HepG2 (cell line): Measurements from ENCODE around the gene GPS2. TPM values are rescaled to one million over a fixed set of nuclear protein-coding genes. Genes with fewer than 3 reads are reported as not detected.
A peak's percentile ranks its signal among the peaks of the same experiment; 100 is the strongest.

ENCODE experiments used
- BCL6 ChIP-seq: IDR thresholded peaks from 2 replicates; pipeline ENCODE4 v1.6.1; 2016; ENCODE audit warnings: missing genetic modification reagents, missing compliant biosample characterization
- EP300 ChIP-seq, 3 experiments: sonication (generic) in 1 of 3; formaldehyde crosslinking in 1 of 3; IDR thresholded peaks; 2 replicates each; pipeline versions ENCODE4 v1.5.1 to v1.6.1; 2011 to 2020; ENCODE audit warnings: low read depth in 2 of 3, low read length in 2 of 3, borderline replicate concordance in 1 of 3, improper control_type of control experiment in 1 of 3, mild to moderate bottlenecking in 1 of 3, missing genetic modification reagents in 1 of 3, moderate library complexity in 1 of 3
- GTF3A ChIP-seq: sonication (generic); formaldehyde crosslinking; conservative IDR thresholded peaks from 2 replicates; pipeline ENCODE4 v1.4.0; 2020; ENCODE audit warnings: mild to moderate bottlenecking, missing genetic modification reagents
- POGK ChIP-seq: sonication (generic); formaldehyde crosslinking; conservative IDR thresholded peaks from 2 replicates; pipeline ENCODE4 v1.8.0; 2022; ENCODE audit warnings: mild to moderate bottlenecking, moderate library complexity, missing genetic modification reagents
- POLR2AphosphoS2 ChIP-seq: IDR thresholded peaks from 2 replicates; pipeline ENCODE4 v1.6.1; 2011; ENCODE audit warnings: low read depth, low read length, improper control_type of control experiment
- TP53 ChIP-seq: sonication (generic); formaldehyde crosslinking; conservative IDR thresholded peaks from 2 replicates; pipeline ENCODE4 v1.4.0; 2020; ENCODE audit warnings: missing genetic modification reagents
- ZNF136 ChIP-seq: sonication (generic); formaldehyde crosslinking; IDR thresholded peaks from 2 replicates; pipeline ENCODE4 v1.8.1; 2022; ENCODE audit warnings: low read depth, mild to moderate bottlenecking, moderate library complexity, missing genetic modification reagents
- ZNF235 ChIP-seq: sonication (generic); formaldehyde crosslinking; IDR thresholded peaks from 2 replicates; pipeline ENCODE4 v1.8.1; 2023; ENCODE audit warnings: mild to moderate bottlenecking, missing genetic modification reagents, borderline replicate concordance
- ZNF251 ChIP-seq: sonication (generic); formaldehyde crosslinking; IDR thresholded peaks from 2 replicates; pipeline ENCODE4 v1.9.0; 2021; ENCODE audit warnings: mild to moderate bottlenecking, missing genetic modification reagents
- ZNF720 ChIP-seq: sonication (generic); formaldehyde crosslinking; IDR thresholded peaks from 2 replicates; pipeline ENCODE4 v1.4.0; 2020; ENCODE audit warnings: missing genetic modification reagents
- ZSCAN21 ChIP-seq: sonication (generic); formaldehyde crosslinking; IDR thresholded peaks from 2 replicates; pipeline ENCODE4 v1.8.0; 2022; ENCODE audit warnings: mild to moderate bottlenecking, missing genetic modification reagents, moderate library complexity, borderline replicate concordance
- polyA plus RNA-seq, 8 experiments: library from polyadenylated mRNA; depleted of rRNA in 3 of 8; stranded (reverse) in 7 of 8; unstranded in 1 of 8; fragments of >200 nt; fragmentation: Illumina TruSeq in 4 of 8; extraction: Trizol in 4 of 8; gene quantifications; 2 replicates each; pipeline versions ENCODE4 v1.2.1 to v1.2.3, GENCODE V29; 2011 to 2016; ENCODE audit warnings: low read depth in 4 of 8, missing spikeins in 1 of 8, mixed read lengths in 1 of 8; ENCODE audit not compliant: insufficient read depth in 1 of 8
- total RNA-seq, 5 experiments: library from RNA; depleted of rRNA; stranded (reverse); fragments of >200 nt; fragmentation: Illumina TruSeq; extraction: Trizol; gene quantifications; 2 replicates each; pipeline ENCODE4 v1.2.3, GENCODE V29; 2016; ENCODE audit warnings: low read depth in 1 of 5
- TF ChIP-seq, protein P1 (sequence below): sonication (generic); formaldehyde crosslinking; IDR thresholded peaks from 2 replicates; pipeline ENCODE4 v1.5.0; 2020; ENCODE audit warnings: mild to moderate bottlenecking, missing genetic modification reagents, borderline replicate concordance
- TF ChIP-seq, protein P2 (sequence below): sonication (generic); formaldehyde crosslinking; IDR thresholded peaks from 2 replicates; pipeline ENCODE4 v1.5.1; 2020; ENCODE audit warnings: missing genetic modification reagents, mild to moderate bottlenecking, borderline replicate concordance
- TF ChIP-seq, protein P3 (sequence below): sonication (generic); formaldehyde crosslinking; IDR thresholded peaks from 2 replicates; pipeline ENCODE4 v1.4.0; 2020; ENCODE audit warnings: missing genetic modification reagents

GPS2 gene
- total and polyA plus RNA-seq, 2 of the 13 experiments (the other 11 are each of a cell fraction or from before 2014, with no cell fraction given) = 58.0 to 59.4 TPM

GRCh38 chr17:7351665-7352502 is 36.7 kb upstream of the GPS2 start, which contains the start of gene KCTD11 (continued):
- TF ChIP-seq, protein P1, sequence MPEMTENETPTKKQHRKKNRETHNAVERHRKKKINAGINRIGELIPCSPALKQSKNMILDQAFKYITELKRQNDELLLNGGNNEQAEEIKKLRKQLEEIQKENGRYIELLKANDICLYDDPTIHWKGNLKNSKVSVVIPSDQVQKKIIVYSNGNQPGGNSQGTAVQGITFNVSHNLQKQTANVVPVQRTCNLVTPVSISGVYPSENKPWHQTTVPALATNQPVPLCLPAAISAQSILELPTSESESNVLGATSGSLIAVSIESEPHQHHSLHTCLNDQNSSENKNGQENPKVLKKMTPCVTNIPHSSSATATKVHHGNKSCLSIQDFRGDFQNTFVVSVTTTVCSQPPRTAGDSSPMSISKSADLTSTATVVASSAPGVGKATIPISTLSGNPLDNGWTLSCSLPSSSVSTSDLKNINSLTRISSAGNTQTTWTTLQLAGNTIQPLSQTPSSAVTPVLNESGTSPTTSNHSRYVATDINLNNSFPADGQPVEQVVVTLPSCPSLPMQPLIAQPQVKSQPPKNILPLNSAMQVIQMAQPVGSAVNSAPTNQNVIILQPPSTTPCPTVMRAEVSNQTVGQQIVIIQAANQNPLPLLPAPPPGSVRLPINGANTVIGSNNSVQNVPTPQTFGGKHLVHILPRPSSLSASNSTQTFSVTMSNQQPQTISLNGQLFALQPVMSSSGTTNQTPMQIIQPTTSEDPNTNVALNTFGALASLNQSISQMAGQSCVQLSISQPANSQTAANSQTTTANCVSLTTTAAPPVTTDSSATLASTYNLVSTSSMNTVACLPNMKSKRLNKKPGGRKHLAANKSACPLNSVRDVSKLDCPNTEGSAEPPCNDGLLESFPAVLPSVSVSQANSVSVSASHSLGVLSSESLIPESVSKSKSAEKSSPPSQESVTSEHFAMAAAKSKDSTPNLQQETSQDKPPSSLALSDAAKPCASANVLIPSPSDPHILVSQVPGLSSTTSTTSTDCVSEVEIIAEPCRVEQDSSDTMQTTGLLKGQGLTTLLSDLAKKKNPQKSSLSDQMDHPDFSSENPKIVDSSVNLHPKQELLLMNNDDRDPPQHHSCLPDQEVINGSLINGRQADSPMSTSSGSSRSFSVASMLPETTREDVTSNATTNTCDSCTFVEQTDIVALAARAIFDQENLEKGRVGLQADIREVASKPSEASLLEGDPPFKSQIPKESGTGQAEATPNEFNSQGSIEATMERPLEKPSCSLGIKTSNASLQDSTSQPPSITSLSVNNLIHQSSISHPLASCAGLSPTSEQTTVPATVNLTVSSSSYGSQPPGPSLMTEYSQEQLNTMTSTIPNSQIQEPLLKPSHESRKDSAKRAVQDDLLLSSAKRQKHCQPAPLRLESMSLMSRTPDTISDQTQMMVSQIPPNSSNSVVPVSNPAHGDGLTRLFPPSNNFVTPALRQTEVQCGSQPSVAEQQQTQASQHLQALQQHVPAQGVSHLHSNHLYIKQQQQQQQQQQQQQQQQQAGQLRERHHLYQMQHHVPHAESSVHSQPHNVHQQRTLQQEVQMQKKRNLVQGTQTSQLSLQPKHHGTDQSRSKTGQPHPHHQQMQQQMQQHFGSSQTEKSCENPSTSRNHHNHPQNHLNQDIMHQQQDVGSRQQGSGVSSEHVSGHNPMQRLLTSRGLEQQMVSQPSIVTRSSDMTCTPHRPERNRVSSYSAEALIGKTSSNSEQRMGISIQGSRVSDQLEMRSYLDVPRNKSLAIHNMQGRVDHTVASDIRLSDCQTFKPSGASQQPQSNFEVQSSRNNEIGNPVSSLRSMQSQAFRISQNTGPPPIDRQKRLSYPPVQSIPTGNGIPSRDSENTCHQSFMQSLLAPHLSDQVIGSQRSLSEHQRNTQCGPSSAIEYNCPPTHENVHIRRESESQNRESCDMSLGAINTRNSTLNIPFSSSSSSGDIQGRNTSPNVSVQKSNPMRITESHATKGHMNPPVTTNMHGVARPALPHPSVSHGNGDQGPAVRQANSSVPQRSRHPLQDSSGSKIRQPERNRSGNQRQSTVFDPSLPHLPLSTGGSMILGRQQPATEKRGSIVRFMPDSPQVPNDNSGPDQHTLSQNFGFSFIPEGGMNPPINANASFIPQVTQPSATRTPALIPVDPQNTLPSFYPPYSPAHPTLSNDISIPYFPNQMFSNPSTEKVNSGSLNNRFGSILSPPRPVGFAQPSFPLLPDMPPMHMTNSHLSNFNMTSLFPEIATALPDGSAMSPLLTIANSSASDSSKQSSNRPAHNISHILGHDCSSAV (CRISPR knock-in tag) = no peak
- TF ChIP-seq, protein P2, sequence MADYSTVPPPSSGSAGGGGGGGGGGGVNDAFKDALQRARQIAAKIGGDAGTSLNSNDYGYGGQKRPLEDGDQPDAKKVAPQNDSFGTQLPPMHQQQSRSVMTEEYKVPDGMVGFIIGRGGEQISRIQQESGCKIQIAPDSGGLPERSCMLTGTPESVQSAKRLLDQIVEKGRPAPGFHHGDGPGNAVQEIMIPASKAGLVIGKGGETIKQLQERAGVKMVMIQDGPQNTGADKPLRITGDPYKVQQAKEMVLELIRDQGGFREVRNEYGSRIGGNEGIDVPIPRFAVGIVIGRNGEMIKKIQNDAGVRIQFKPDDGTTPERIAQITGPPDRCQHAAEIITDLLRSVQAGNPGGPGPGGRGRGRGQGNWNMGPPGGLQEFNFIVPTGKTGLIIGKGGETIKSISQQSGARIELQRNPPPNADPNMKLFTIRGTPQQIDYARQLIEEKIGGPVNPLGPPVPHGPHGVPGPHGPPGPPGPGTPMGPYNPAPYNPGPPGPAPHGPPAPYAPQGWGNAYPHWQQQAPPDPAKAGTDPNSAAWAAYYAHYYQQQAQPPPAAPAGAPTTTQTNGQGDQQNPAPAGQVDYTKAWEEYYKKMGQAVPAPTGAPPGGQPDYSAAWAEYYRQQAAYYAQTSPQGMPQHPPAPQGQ (CRISPR knock-in tag) = no peak
- TF ChIP-seq EP300 (IDR thresholded peaks at IDR 0.05; ENCODE audit: low read depth in 2 of 2, low read length in 2 of 2) = no peak
- TF ChIP-seq EP300 (CRISPR knock-in tag; IDR thresholded peaks at IDR 0.05; ENCODE audit: borderline replicate concordance) = no peak; the same call in 1 of the 2 replicates
- TF ChIP-seq, protein P3, sequence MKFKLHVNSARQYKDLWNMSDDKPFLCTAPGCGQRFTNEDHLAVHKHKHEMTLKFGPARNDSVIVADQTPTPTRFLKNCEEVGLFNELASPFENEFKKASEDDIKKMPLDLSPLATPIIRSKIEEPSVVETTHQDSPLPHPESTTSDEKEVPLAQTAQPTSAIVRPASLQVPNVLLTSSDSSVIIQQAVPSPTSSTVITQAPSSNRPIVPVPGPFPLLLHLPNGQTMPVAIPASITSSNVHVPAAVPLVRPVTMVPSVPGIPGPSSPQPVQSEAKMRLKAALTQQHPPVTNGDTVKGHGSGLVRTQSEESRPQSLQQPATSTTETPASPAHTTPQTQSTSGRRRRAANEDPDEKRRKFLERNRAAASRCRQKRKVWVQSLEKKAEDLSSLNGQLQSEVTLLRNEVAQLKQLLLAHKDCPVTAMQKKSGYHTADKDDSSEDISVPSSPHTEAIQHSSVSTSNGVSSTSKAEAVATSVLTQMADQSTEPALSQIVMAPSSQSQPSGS (CRISPR knock-in tag) = no peak
- TF ChIP-seq ZSCAN21 (CRISPR knock-in tag) = peak; percentile 71
- no peak for TF ChIP-seq TP53 (CRISPR knock-in tag)
- no peak for TF ChIP-seq POLR2AphosphoS2
- TF ChIP-seq ZNF720 (CRISPR knock-in tag) = no peak
- TF ChIP-seq POGK = peak; percentile 76; the same call in 1 of the 2 replicates
- no peak for TF ChIP-seq GTF3A (CRISPR knock-in tag)
- no peak for TF ChIP-seq ZNF136 (CRISPR knock-in tag)
- no peak for TF ChIP-seq ZNF251 (CRISPR knock-in tag)
- TF ChIP-seq BCL6 (CRISPR knock-in tag) = peak; percentile 31; the same call in 1 of the 2 replicates
- TF ChIP-seq ZNF235 (CRISPR knock-in tag) = peak; percentile 81; the same call in 1 of the 2 replicates
